ENCODE measurements around the gene NADSYN1. TPM values are rescaled to one million over a fixed set of nuclear protein-coding genes. Genes with fewer than 3 reads are reported as not detected.
"Not testable (repeated sequence)": the region's sequence is repeated elsewhere in the genome, so short reads cannot be mapped to it uniquely, and the experiment has no call there.

Gene NADSYN1
- total RNA-seq, 1 experiment from 2014 or later = 34.7 TPM

DNA sequence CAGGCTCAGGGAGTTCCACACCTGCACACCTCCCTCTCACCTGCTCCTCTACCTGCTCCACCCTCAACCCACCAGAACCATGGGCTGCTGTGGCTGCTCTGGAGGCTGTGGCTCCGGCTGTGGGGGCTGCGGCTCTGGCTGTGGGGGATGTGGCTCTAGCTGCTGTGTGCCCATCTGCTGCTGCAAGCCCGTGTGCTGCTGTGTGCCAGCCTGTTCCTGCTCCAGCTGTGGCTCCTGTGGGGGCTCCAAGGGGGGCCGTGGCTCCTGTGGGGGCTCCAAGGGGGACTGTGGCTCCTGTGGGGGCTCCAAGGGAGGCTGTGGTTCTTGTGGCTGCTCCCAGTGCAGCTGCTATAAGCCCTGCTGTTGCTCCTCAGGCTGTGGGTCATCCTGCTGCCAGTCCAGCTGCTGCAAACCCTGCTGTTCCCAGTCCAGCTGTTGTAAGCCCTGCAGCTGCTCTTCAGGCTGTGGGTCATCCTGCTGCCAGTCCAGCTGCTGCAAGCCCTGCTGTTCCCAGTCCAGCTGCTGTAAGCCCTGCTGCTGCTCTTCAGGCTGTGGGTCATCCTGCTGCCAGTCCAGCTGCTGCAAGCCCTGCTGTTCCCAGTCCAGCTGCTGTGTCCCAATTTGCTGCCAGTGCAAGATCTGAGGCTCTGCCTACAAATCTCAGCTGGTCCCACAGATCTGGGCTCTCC, 85.1 kb downstream of the NADSYN1 start, which contains the start of gene KRTAP5-8:
Gene KRTAP5-8 (plus strand): TSS at position 49 of the 689 bp plus-strand sequence. CDS start 31 bp downstream, at position 80.
- peak; percentile 6 for DNase-seq
- not testable (repeated sequence) for H3K4me3 ChIP-seq, H3K27me3 ChIP-seq, H3K9me3 ChIP-seq, H3K36me3 ChIP-seq

DNA sequence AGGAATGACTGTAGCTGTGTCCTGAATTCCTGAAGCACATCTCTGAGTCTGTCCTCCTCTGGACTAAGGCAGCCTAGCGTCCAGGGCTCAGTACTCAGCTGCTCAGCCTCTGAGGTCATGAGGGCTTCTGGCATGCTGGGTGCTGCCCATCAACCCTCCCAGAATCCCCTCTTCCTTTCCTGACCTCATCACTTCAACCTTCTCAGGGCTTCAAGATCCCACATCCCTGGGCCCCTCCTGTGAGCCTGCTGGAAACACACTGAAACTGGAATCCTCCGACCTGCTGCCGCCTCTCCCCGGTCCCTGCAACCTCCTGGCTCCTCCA, 85.6 kb downstream of the NADSYN1 start:
- Histone ChIP-seq H3K36me3 (no peaks in the 10 kb centered on the region), H3K9me3 (no peaks in the 10 kb centered on the region), H3K4me3 (no peak overlapping the region), H3K27me3 (no peaks in the 10 kb centered on the region)
- DNase-seq = no peak

DNA sequence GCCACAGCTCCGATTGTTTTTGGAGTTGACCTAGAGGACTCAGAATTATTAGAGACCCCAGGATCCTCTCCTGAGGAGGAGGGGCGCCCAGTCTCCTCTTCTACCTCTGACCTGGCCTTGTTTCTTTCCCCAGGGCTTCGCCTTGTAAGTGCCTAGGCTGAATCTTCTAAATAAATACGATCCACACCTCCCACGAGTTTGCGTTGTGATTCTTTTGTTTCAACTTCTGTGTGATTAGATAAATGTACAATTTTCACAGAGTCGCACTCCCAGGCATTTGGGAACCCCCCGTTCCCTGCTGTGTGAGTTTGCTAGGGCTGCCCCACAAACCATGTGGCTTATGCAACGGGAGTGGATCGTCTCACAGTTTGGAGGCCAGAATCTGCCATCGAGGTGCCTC, 86.0 kb downstream of the NADSYN1 start:
- DNase-seq = no peak
- Histone ChIP-seq H3K27me3 (no peaks in the 10 kb centered on the region), H3K36me3 (no peaks in the 10 kb centered on the region), H3K9me3 (no peaks in the 10 kb centered on the region), H3K4me3 (no peak overlapping the region)

DNA sequence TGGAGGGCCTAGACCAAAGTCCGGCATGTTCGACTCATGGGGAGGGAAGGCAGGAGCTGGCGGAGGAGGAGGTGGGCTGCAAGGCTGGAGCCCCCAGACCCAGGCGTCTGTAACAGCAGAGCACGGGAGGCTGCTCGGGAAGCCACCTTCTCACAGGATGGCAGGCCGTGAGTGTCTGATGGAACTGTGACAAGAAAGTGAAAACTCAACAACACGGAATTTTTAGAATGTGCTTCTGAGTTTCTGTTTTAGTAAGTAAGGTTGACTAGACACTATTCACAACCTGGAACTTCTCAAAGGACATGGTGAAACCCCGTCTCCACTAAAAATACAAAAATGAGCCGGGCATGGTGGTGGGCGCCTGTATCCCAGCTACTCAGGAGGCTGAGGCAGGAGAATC, 87.0 kb downstream of the NADSYN1 start:
- not testable (repeated sequence) for H3K4me3 ChIP-seq, DNase-seq, H3K36me3 ChIP-seq, H3K9me3 ChIP-seq, H3K27me3 ChIP-seq

GRCh38 chr11:71540521-71541304, 87.7 kb downstream of the NADSYN1 start:
- H3K9me3 ChIP-seq, H3K4me3 ChIP-seq, DNase-seq, H3K36me3 ChIP-seq, H3K27me3 ChIP-seq: not testable (repeated sequence)

DNA sequence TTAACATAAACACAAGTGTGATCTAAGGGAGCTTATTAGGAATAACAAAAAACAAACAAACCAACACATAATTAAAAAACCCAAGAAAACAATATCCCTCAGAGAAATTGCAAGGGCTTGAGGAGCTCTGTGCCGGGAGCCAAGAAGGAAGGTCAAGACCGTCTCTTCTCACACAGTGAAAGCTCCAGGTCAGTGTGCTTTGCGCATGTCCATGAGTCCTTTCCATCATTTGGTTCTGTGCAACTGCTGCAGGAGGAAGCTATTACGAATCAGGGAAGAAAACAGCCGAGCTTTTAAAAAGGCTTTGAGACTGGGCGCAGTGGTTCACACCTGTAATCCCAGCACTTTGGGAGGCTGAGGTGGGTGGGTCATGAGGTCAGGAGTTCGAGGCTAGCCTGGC, 89.4 kb downstream of the NADSYN1 start:
- Histone ChIP-seq H3K36me3 (no peaks in the 10 kb centered on the region), H3K27me3 (no peaks in the 10 kb centered on the region), H3K9me3 (no peaks in the 10 kb centered on the region), H3K4me3 (no peak overlapping the region)
- no peak for DNase-seq

DNA sequence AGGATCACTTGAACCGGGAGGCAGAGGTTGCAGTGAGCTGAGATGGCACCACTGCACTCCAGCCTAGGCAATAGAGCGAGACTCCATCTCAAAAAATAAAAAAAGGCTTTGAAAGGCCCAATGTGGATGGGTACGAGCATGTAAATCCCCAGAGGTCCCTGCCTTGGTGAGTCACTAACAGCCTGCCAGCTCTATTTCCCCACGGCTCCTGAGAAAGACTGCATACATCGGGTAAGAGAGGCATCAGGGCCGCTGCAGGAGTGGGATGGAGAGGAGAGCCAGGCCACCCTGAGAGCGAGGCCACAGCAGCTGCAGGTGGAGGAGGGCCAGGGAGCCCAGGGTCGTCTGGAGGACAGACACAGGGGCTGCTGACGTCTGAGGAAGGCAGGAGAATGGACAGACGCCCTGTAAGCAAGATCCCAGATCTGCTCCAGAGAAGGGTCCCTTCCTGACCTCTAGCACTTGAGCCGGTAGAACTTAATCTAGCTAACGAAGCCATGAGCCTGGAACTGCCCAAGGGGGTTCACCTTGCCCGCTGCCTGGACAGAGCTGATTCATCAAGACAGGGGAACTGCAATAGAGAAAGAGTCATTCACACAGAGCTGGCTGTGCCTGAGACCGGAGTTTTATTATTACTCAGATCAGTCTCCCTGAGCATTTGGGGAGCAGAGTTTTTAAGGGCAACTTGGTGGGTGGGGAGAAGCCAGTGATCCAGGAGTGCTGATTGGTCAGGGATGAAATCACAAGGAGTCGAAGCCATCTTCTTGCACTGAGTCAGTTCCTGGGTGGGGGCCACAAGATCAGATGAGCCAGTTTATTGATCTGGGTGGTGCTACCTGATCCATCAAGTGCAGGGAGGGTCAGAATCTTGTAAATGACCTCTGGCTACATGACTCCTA, 90.1 kb downstream of the NADSYN1 start:
- H3K27me3 ChIP-seq = no peaks in the 10 kb centered on the region
- no peak for DNase-seq
- H3K36me3 ChIP-seq = no peaks in the 10 kb centered on the region
- no peaks in the 10 kb centered on the region for H3K9me3 ChIP-seq
- no peak overlapping the region for H3K4me3 ChIP-seq

DNA sequence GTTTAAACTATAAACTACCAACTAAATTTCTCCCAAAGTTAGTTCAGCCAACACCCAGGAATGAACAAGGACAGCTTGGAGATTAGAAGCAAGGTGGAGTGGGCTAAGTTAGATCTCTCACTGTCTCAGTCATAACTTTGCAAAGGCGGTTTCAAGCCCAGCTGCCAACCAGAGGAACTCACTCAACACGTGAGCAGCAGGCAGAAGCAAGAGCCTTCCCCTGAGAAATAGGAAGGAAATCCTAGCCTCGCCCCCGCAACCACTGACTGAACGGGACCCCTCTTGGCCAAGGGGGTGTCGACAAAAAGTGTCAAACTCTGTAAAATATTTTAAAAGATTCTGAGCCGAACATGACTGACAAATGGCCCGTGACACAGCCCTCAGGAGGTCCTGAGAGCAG, 90.9 kb downstream of the NADSYN1 start:
- Histone ChIP-seq H3K36me3 (no peaks in the 10 kb centered on the region), H3K9me3 (no peaks in the 10 kb centered on the region), H3K27me3 (no peaks in the 10 kb centered on the region), H3K4me3 (no peak overlapping the region)
- no peak for DNase-seq

GRCh38 chr11:71544525-71545214, 91.7 kb downstream of the NADSYN1 start:
- H3K27me3 ChIP-seq = no peaks in the 10 kb centered on the region
- no peak for DNase-seq

GRCh38 chr11:71545405-71545966, 92.5 kb downstream of the NADSYN1 start:
- Histone ChIP-seq H3K4me3 (no peak overlapping the region), H3K9me3 (no peaks in the 10 kb centered on the region), H3K27me3 (no peaks in the 10 kb centered on the region), H3K36me3 (no peaks in the 10 kb centered on the region)
- no peak for DNase-seq

More at GRCh38 chr11:71544525-71545214, 91.7 kb downstream of the NADSYN1 start:
- Histone ChIP-seq H3K36me3 (no peaks in the 10 kb centered on the region), H3K9me3 (no peaks in the 10 kb centered on the region), H3K4me3 (no peak overlapping the region)

DNA sequence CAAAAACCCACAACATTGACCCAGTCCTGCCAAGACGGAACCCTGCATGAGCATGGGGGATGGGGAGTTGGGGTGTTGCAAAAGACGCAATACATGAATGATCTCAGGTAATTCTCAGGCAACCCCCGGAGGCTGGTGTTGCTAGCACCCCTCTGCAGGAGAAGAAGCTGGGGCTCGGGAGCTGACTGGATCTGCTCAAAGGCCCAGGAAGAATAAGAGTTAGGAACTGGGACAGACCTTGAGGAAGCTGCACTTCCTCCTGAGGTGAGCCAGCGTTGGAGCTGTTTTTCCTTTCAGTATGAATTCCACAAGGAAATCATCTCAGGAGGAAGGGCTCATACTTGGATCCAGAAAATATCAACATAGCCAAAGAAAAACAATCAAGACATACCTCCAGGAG, 95.1 kb downstream of the NADSYN1 start, which contains the start of gene KRTAP5-9:
Gene KRTAP5-9 (plus strand): TSS at position 301 of the 400 bp plus-strand sequence. CDS start 238 bp downstream, outside the sequence.
- Histone ChIP-seq H3K27me3 (no peaks in the 10 kb centered on the region), H3K36me3 (no peaks in the 10 kb centered on the region), H3K9me3 (no peaks in the 10 kb centered on the region), H3K4me3 (no peak within 1 kb of the TSS)
- DNase-seq = no peak

- H3K36me3 ChIP-seq = no peaks in the 10 kb centered on the region
- no peak for DNase-seq
- no peak overlapping the region for H3K4me3 ChIP-seq
- H3K27me3 ChIP-seq = no peaks in the 10 kb centered on the region
- no peaks in the 10 kb centered on the region for H3K9me3 ChIP-seq
These were observed 95.7 kb downstream of the NADSYN1 start for GRCh38 chr11:71548716-71549151.

Other genes with a start within 250 kb of the NADSYN1 start
- gene SHANK2, start 200.6 kb upstream of the NADSYN1 start, total RNA-seq (2014; rRNA removed; shearing (Covaris generic); ENCODE audit: low replicate concordance) = 0.49 and 18.6 TPM in 2 replicates
- 23.9 and 32.4 TPM in 2 replicates for gene DHCR7, start 4.8 kb upstream of the NADSYN1 start, total RNA-seq (2014; rRNA removed; shearing (Covaris generic); ENCODE audit: low replicate concordance)
- gene KRTAP5-7, start 74.1 kb downstream of the NADSYN1 start, total RNA-seq (2014; rRNA removed; shearing (Covaris generic); ENCODE audit: low replicate concordance) = not detected in 2 replicates
- gene KRTAP5-8, start 84.8 kb downstream of the NADSYN1 start, total RNA-seq (2014; rRNA removed; shearing (Covaris generic); ENCODE audit: low replicate concordance) = not detected in 2 replicates
- gene KRTAP5-9, start 95.2 kb downstream of the NADSYN1 start, total RNA-seq (2014; rRNA removed; shearing (Covaris generic); ENCODE audit: low replicate concordance) = not detected in 2 replicates
- gene KRTAP5-10, start 112.4 kb downstream of the NADSYN1 start, total RNA-seq (2014; rRNA removed; shearing (Covaris generic); ENCODE audit: low replicate concordance) = not detected in 2 replicates
- gene KRTAP5-11, start 129.7 kb downstream of the NADSYN1 start, total RNA-seq (2014; rRNA removed; shearing (Covaris generic); ENCODE audit: low replicate concordance) = not detected in 2 replicates

Measured in MG63 (cell line).